ENCODE measurements around the gene C12orf75.

C12orf75 gene

GRCh38 chr12:105409801-105410471 lies 79.4 kb downstream of the C12orf75 start (continued):
- TF ChIP-seq ZNF280C (tag by site-specific recombination; IDR thresholded peaks at IDR 0.05): no peak
- peak; percentile 76 for TF ChIP-seq ZBTB44 (tag by site-specific recombination; IDR thresholded peaks at IDR 0.05)
- TF ChIP-seq ZFHX2 (tag by site-specific recombination; conservative IDR thresholded peaks at IDR 0.05): no peak
- no peak for TF ChIP-seq ZFP41 (tag by site-specific recombination; IDR thresholded peaks at IDR 0.05; ENCODE audit: borderline replicate concordance)
- no peak for TF ChIP-seq ZNF654 (tag by site-specific recombination; IDR thresholded peaks at IDR 0.05; ENCODE audit: low read depth)
- no peak for TF ChIP-seq REPIN1 (tag by site-specific recombination; IDR thresholded peaks at IDR 0.05; ENCODE audit: low read depth)
- TF ChIP-seq ZNF548 (tag by site-specific recombination; IDR thresholded peaks at IDR 0.05): no peak
- TF ChIP-seq ZNF510 (tag by site-specific recombination; IDR thresholded peaks at IDR 0.05; ENCODE audit: insufficient replicate concordance): no peak
- TF ChIP-seq BCL6B (tag by site-specific recombination; IDR thresholded peaks at IDR 0.05): peak; percentile 89
- peak; percentile 47 for TF ChIP-seq ZIC2 (tag by site-specific recombination; IDR thresholded peaks at IDR 0.05)
- TF ChIP-seq ZNF26 (tag by site-specific recombination; IDR thresholded peaks at IDR 0.05): no peak; the same call in 1 of the 2 replicates
- no peak for TF ChIP-seq ZNF24 (tag by site-specific recombination; IDR thresholded peaks at IDR 0.05)
- no peak for TF ChIP-seq HIC1 (tag by site-specific recombination; IDR thresholded peaks at IDR 0.05)
- TF ChIP-seq ZNF169 (tag by site-specific recombination; IDR thresholded peaks at IDR 0.05): no peak
- no peak for TF ChIP-seq RBAK (tag by site-specific recombination; IDR thresholded peaks at IDR 0.05)
- 0 out of 2 replicates have a peak, but pooled peaks have one; percentile 46 for TF ChIP-seq ZNF16 (tag by site-specific recombination; IDR thresholded peaks at IDR 0.05; ENCODE audit: low read depth)
- TF ChIP-seq SCRT2 (tag by site-specific recombination; IDR thresholded peaks at IDR 0.05): no peak
- no peak for TF ChIP-seq ZNF501 (tag by site-specific recombination; IDR thresholded peaks at IDR 0.05)
- no peak for TF ChIP-seq ZNF211 (tag by site-specific recombination; IDR thresholded peaks at IDR 0.05; ENCODE audit: low read depth)
- TF ChIP-seq ZNF214 (tag by site-specific recombination; IDR thresholded peaks at IDR 0.05; ENCODE audit: borderline replicate concordance): peak; percentile 43; the same call in 1 of the 2 replicates
- TF ChIP-seq ZNF513 (tag by site-specific recombination; IDR thresholded peaks at IDR 0.05): no peak
- no peak for TF ChIP-seq ZNF140 (tag by site-specific recombination; IDR thresholded peaks at IDR 0.05)
- TF ChIP-seq ZNF133 (tag by site-specific recombination; IDR thresholded peaks at IDR 0.05): no peak
- no peak for TF ChIP-seq ZBTB26 (tag by site-specific recombination; optimal IDR thresholded peaks at IDR 0.05)
- TF ChIP-seq ZNF629 (tag by site-specific recombination; IDR thresholded peaks at IDR 0.05): 0 out of 2 replicates have a peak, but pooled peaks have one; percentile 28
- no peak for TF ChIP-seq ZNF645 (tag by site-specific recombination; IDR thresholded peaks at IDR 0.05)
